IPS DF 4.7 (cell line): Measurements from ENCODE around the gene IZUMO1.
"Not testable (repeated sequence)": the region's sequence is repeated elsewhere in the genome, so short reads cannot be mapped to it uniquely, and the experiment has no call there.

Experiments
- DNase-seq: peaks from one replicate; pipeline ENCODE4 v3.0.0-alpha.2; 2013; ENCODE audit warnings: low spot score; ENCODE audit errors: extremely low read depth

IZUMO1 gene

GRCh38 chr19:48746738-48747575, at the start of gene IZUMO1:
Gene IZUMO1, minus strand, starts transcription at chr19:48746909. Its CDS starts 1,050 bp downstream, at chr19:48745859.
- DNase-seq, result no peak

- no peak for DNase-seq
Observed at GRCh38 chr19:48795685-48796070, 49.0 kb upstream of the IZUMO1 start.

DNA sequence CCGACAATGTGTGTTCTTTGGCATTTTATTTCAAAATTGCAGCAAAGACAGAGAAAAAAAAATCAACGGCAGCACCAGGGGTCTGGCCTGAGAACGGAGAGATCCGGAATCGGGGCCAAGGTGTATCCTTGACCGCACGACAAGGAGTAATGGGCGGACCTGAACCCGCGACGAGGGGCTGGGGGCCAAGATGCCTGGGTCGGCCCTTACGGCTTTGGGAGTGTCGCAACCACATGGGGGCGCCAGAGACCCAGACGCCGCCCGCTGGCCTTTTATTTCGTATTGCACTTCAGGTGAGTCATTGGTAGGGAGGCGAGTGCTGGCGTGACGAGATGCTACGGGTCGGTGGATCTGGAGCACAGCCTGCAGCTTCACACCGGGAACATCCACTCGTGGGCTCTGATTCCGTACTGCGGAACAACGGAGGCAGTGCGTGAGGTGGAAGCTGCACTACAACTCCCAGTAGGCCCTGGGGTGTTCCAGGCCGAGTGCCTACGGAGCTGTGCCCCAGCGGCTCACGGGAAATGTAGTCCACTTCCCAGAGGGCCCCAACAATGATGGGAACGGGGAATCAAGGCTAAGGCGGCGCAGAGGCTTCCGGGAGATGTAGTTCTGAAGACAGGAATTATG, 48.5 kb upstream of the IZUMO1 start:
- no peak for DNase-seq

DNA sequence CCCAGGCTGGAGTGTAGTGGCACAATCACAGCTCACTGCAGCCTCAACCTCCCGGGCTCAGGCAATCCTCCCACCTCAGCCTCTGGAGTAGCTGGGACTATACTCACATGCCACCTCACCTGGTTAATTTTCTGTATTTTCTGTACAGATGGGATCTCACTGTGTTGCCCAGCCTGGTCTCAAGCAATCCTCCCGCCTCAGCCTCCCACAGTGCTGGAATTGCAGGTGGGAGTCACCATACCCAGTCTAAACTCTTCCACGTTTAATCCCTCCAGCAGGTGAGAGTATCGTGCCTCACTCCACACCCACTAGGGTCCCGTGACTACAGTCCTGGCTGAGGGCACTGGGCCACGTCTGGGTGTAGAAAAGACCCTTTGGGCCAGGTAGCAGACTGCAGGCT, 47.6 kb upstream of the IZUMO1 start:
- no peak for DNase-seq

GRCh38 chr19:48793271-48793670, 46.6 kb upstream of the IZUMO1 start:
- DNase-seq, result no peak

DNA sequence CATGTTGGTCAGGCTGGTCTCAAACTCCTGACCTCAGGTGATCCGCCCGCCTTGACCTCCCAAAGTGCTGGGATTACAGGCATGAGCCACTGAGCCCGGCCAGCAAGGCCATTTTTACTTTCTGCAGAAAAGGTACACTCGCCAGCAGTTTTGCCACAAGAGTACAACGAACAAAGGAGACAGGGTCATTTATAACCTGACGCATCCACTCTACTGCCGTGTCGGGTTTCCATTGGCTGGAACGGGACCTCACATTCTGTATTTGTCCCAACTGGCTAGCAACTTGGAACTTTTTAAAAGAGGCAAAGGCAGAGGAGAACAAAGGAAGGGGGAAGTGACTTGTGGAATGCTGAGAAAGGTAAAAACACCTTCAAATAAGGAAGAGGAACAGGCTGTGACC, 40.6 kb upstream of the IZUMO1 start:
- DNase-seq, result not testable (repeated sequence)

- not testable (repeated sequence) for DNase-seq
Observed at GRCh38 chr19:48786422-48786821, 39.7 kb upstream of the IZUMO1 start.

DNA sequence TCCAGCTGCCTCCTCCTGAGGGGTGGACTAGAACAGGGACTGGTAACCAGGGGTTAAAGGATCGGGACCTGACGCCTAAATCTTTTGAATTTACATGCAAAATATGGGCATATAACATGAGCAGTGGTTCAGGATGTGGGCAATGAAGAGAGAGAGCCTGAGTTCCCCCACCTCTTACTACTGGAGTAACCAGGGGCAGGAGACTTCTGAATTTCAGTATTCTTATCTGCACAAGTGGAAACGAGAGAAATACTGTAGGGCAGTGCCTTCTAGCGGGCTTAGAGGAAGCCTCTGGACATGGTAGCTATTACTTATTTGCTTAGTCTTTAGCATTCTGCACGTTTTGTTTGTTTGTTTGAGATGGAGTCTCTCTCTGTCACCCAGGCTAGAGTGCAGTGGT, 37.8 kb upstream of the IZUMO1 start:
- DNase-seq, result no peak

DNA sequence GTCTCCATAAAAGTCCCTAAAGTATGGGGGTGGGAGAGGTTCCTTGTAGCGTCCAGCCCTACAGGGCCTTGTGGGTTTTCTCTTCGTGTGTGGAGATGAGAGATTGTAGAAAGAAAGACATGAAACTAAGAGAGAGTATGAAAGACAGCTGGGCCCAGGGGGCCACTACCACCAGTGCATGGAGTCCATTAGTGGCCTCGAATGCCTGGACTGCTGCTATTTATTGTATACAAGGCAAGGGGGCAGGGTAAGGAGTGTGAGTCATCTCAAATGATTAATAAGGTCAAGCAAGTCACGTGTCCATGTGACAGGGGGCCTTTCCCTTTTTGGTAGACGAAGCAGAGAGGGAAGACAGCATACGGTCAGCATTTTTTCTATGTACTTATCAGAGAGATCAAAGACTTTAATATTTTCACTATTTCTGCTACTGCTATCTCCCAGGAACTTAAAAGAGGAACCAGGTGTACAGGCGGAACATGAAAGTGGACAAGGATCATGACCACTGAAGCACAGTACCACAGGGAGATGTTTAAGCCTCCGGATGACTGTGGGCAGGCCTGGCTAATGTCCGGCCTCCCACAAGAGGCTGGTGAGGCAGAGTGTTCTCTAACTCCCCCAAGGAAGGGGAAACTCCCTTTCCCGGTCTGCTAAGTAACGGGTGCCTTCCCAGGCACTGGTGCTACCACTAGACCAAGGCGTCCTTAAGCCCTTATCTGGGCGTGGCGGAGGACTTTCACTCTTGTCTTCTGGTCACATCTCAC, 34.1 kb upstream of the IZUMO1 start:
- no peak for DNase-seq

- DNase-seq, result no peak
Observed at GRCh38 chr19:48779636-48780035, 32.9 kb upstream of the IZUMO1 start.

GRCh38 chr19:48777720-48778119, 31.0 kb upstream of the IZUMO1 start:
- no peak for DNase-seq

DNA sequence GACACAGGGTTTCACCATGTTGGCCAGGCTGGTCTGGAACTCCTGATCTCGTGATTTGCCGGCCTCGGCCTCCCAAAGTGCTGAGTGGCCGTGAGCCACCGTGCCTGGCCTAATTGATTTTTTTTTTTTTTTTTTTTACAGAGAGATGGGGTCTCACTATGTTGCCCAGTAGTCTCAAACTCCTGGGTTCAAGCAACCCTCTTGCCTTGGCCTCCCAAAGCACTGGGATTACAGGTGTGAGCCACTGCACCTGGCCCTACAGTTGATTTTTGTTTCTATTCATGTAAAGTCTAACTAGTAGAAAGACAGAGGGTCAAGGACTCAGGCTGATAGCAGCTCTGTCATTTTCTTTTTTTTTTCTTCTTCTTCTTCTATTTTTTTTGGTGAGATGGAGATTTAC, 30.4 kb upstream of the IZUMO1 start:
- no peak for DNase-seq

DNA sequence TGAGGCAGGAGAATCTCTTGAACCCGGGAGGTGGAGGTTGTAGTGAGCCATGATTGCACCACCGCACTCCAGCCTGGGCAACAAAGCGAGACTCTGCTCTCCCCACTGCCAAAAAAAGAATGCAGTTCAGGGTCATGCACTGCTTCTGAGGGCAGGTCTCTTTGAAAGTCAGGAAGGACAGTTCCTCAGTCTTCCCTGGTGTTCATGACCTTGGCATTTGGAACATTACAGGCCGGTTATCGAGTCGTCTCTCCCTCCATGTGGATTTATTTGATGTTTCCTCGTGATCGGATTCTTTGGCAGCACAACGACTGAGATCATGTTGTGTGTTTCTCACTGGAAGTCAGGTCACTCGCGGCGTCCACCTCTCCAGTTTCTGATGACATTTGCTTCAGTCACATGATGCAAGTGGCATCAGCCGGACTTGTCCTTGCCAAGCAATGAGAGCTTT, 25.8 kb upstream of the IZUMO1 start:
- DNase-seq, result no peak

DNA sequence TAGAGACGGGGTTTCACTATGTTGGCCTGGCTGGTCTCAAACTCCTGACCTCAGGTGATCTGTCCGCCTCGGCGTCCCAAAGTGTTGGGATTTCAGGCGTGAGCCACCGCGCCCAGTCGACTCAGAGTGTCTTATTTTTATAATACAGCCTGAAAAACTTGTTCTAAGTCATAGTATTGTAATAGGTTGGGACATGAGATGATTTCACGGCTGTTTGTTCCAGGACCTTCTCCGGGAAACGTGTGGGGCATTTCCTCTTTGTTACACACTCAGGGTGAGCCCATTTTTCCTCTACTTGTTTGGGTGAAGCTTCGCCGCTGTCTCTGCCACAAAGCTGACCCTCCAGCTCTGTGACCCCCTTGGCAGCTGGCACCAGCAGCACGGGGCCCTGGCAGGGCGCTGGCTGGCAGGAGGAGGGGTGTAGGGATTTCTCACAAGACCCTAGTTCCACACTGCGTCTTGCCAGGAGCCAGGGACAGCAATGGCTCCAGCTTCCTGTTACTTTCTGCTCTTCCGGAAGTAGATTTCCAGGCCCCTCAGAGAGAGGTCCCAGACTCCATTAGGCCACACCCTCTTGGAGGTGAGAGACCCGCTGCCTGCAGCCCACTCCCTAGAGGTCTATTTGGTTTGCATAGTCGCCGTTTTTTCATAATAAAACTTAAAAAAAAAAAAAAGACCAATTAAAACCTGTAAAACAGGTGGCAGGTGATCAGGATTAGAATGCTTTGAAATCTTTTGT, 24.2 kb upstream of the IZUMO1 start:
- no peak for DNase-seq

- no peak for DNase-seq
Observed at GRCh38 chr19:48770266-48770665, 23.6 kb upstream of the IZUMO1 start.

- no peak for DNase-seq
Observed at GRCh38 chr19:48768994-48769713, 22.4 kb upstream of the IZUMO1 start.

GRCh38 chr19:48768171-48768753, 21.6 kb upstream of the IZUMO1 start:
- DNase-seq, result not testable (repeated sequence)

DNA sequence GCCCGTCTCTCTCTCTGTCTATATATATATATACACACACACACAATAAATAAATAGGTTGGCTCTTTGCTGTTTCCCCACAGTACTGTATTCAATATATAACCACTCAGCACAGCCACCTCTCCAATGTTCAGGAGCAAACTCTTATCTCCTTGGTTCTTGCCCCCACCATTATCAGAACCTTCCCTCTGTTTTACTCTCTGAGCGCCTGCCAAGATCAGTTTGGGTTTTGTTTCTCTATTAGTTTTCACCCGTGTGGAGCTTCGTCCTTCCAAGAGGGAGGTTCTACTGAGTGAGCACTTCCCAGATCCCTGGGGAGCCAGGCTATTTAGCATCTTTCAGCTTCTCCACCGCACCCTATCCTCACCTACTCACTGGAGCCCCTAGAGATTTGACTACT, 19.1 kb upstream of the IZUMO1 start:
- not testable (repeated sequence) for DNase-seq

DNA sequence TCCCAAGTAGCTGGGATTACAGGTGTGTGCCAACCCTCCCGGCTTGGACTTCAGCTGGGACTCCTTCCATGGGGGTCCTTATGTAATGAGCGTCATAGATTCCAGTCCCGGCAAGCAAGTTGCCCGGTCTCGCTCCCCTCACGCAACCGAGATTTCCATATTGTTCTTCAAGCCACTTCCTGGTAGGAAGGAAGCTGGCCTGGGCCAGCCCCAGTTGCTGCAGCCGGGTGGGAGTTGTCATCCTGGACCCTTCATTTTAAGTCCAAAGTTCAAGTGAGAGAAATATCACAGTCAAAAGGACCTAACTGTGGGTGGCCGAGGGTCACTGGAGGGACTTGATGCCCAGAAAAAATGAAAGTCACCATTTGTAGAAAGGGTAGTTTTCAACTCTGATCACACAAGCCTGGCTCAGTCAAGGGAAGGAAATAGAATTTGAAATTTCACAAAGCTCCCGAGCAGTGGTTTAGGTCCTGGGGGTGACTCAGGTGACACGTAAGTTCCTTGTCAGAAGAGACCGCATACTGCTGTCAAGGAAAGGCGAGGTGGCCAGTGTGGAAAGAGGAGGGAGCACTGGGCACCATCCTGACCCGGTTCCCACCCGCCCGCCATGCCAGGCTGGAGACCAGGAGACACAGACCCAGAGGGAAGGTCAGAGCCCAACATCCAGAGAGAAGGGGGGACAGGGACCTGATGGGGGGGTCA, 13.9 kb upstream of the IZUMO1 start:
- DNase-seq, result no peak

GRCh38 chr19:48757741-48758144, 11.0 kb upstream of the IZUMO1 start:
- no peak for DNase-seq
